Measurements from ENCODE around the gene AGAP2. TPM values are rescaled to one million over a fixed set of nuclear protein-coding genes. Genes with fewer than 3 reads are reported as not detected.

The AGAP2 gene
- total and polyA plus RNA-seq, 2 of the 8 experiments (the other 6 are each of a cell fraction or from before 2014, with no cell fraction given): 1.5 TPM

DNA sequence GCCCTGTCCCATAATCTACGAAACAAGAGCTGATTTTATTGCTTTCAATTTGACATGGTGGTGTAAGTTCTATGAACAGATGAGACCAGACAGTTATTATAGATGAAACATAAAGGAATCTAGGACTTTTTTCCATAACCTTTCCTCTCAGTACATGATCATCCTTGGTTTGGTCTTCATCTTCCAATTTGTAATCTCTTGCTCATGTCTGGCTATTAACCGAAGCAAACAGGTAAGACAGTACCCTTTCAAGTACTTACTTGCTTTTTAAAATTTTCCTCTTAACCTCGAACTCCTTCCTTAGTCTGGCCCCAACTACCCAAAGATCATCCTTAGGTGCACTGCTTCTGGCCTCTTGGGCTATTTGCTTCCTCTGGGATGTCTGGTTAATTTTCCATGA lies 7.5 kb upstream of the AGAP2 start (continued):
- TF ChIP-seq CTBP2 (IDR thresholded peaks at IDR 0.05; ENCODE audit: borderline replicate concordance, insufficient read depth, insufficient read length, low read length) (no peak), ZNF274 (IDR thresholded peaks at IDR 0.05; ENCODE audit: borderline replicate concordance, extremely low read depth, low read length) (no peak), SRF (IDR thresholded peaks at IDR 0.05; ENCODE audit: low read depth, low read length) (no peak), E2F6 (IDR thresholded peaks at IDR 0.05) (no peak), RFX5 (IDR thresholded peaks at IDR 0.05; ENCODE audit: borderline replicate concordance, low read depth, low read length) (no peak), SP2 (IDR thresholded peaks at IDR 0.05; ENCODE audit: low read length) (no peak), BCL11A (IDR thresholded peaks at IDR 0.05; ENCODE audit: low read depth in 2 of 2, low read length in 2 of 2) (no peak), MAFK (IDR thresholded peaks at IDR 0.05; ENCODE audit: low read depth, low read length) (no peak), SIN3A (conservative IDR thresholded peaks at IDR 0.05 in 1 of 2, IDR thresholded peaks at IDR 0.05 in 1 of 2; ENCODE audit: low read depth in 1 of 2, low read length in 2 of 2) (no peak)
